Activated CD8-positive, alpha-beta T cell treated with anti-CD3 and anti-CD28 coated beads, Interleukin-2, amount 10 ng/mL, durations not matched to agents 7 days and 5 days (primary cell): Measurements from ENCODE around the gene AGMAT. TPM values are rescaled to one million over a fixed set of nuclear protein-coding genes. Genes with fewer than 3 reads are reported as not detected.

Experiments used
- ATAC-seq: fragments of 150-1000 bp; cut with Tn5 transposase; one replicate; pipeline ENCODE4 v1.10.0; 2021; ENCODE audit warnings: moderate library complexity
- CTCF ChIA-PET: fragments of 350-600 bp; sonication (Branson Sonifier 250); formaldehyde crosslinking; loops from one replicate; lab custom pipeline; 2021; ENCODE audit warnings: antibody characterized with exemption; lab: Charles Lee
- POLR2A ChIA-PET: fragments of 350-600 bp; sonication (Branson Sonifier 250); formaldehyde crosslinking; loops from one replicate; lab custom pipeline; 2021; ENCODE audit warnings: antibody characterized with exemption; lab: Charles Lee
- DNase-seq: peaks from one replicate; pipeline ENCODE4 v3.0.0-alpha.2; 2020
- H3K27ac Mint-ChIP-seq: one replicate; pipeline ENCODE4 v1.8.0; 2021; ENCODE audit warnings: mild to moderate bottlenecking, mixed read lengths
- H3K27me3 Mint-ChIP-seq: one replicate; pipeline ENCODE4 v1.8.0; 2021; ENCODE audit warnings: low read depth, mixed read lengths
- H3K36me3 Mint-ChIP-seq: one replicate; pipeline ENCODE4 v1.8.0; 2021; ENCODE audit warnings: low read depth, mixed read lengths
- H3K4me1 Mint-ChIP-seq: one replicate; pipeline ENCODE4 v1.8.0; 2021; ENCODE audit warnings: low read depth, mixed read lengths
- H3K4me3 Mint-ChIP-seq: one replicate; pipeline ENCODE4 v1.8.0; 2021; ENCODE audit warnings: mild to moderate bottlenecking, mixed read lengths
- H3K9me3 Mint-ChIP-seq: one replicate; pipeline ENCODE4 v1.8.0; 2022; ENCODE audit warnings: mixed read lengths; ENCODE audit not compliant: insufficient read depth
- total RNA-seq, 2 experiments: library from RNA; stranded (reverse); gene quantifications; one replicate each; pipeline ENCODE4 v1.2.3, GENCODE V29; 2021

The AGMAT gene
- total RNA-seq, 2 experiments from 2014 or later: 10.3 to 10.4 TPM

GRCh38 chr1:15621975-15622374 is 37.1 kb upstream of the AGMAT start:
- no peak overlapping the region for H3K4me3 Mint-ChIP-seq
- DNase-seq (no peak), ATAC-seq (no peak)
- ChIA-PET CTCF (interaction anchor here (0.8 to 1.9 kb wide), 4 partner anchors 15 to 75 kb away, joined by 3 to 8 read pairs (median 3); no protein-coding TSS in a partner anchor), POLR2A (no interaction called here)
- no peaks in the 10 kb centered on the region for H3K27me3 Mint-ChIP-seq
- H3K9me3 Mint-ChIP-seq: no peaks in the 10 kb centered on the region
- H3K36me3 Mint-ChIP-seq: peaks cover 22% of the 10 kb centered on the region
- no peak overlapping the region for H3K27ac Mint-ChIP-seq
- H3K4me1 Mint-ChIP-seq: peaks cover 51% of the 10 kb centered on the region

DNA sequence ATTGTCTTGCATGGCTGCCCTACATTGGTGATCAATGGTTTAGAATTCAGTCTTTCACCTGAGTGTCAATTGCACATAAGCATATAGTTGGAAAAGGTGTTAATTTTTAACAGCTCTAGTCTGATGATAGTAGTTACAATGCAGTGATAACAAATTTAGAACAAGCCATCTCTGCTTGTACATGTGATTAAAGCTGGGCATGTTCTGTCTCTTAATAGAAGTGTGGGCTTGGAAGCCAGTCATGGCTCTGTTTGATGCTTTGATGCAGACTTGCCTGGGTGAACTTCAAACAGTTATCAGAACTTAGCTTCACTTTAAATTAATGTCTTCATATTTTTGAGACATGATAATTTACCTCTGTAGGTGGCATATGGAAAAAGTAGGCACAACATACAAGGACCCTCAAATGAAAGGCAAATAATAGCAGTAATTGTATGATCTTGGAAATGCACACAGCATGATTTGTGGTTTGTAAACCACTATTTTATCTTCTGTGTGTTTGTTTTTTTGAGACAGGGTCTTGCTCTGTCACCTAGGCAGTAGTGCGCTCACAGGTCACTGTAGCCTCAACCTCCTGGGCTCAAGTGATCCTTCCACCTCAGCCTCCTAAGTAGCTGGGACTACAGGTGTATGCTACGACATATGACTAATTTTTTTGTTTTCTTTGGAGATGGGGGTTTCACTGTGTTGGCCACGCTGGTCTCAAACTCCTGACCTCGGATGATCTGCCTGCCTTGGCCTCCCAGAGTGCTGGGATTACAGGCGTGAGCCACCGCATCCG is 36.2 kb upstream of the AGMAT start:
- ATAC-seq: no peak
- Mint-ChIP-seq H3K4me3 (no peak overlapping the region), H3K27me3 (no peaks in the 10 kb centered on the region), H3K27ac (no peak overlapping the region), H3K4me1 (peaks cover 52% of the 10 kb centered on the region), H3K36me3 (peaks cover 17% of the 10 kb centered on the region), H3K9me3 (no peaks in the 10 kb centered on the region)
- no peak for DNase-seq
- ChIA-PET CTCF (interaction anchor here (0.9 kb wide), 1 partner anchor 37 kb away, joined by 3 read pairs; no protein-coding TSS in a partner anchor), POLR2A (no interaction called here)

DNA sequence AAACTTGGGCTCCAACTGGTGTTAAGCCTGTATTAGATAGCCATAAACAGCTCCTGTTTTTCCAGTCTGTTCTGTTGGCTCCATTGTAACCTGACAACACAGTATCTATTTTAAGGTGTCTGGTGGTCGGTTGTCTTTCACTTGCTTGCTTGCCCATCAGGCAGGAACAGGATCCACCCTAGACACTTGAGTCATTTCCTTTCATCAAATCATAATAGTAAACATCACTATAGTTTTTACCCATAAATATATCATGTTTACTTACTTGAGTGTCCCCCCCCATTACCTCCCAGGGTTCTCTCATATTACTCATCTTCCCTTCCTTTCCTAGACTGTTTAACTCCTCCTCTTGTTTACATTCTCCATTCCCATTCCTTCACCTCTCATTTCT is 35.3 kb upstream of the AGMAT start:
- Mint-ChIP-seq H3K9me3 (no peaks in the 10 kb centered on the region), H3K27ac (no peak overlapping the region), H3K4me1 (peaks cover 45% of the 10 kb centered on the region), H3K36me3 (peaks cover 17% of the 10 kb centered on the region), H3K4me3 (peak overlapping the region; percentile 31), H3K27me3 (no peaks in the 10 kb centered on the region)
- CTCF ChIA-PET: no interaction called here
- ATAC-seq (no peak), DNase-seq (no peak)
- POLR2A ChIA-PET: no interaction called here

DNA sequence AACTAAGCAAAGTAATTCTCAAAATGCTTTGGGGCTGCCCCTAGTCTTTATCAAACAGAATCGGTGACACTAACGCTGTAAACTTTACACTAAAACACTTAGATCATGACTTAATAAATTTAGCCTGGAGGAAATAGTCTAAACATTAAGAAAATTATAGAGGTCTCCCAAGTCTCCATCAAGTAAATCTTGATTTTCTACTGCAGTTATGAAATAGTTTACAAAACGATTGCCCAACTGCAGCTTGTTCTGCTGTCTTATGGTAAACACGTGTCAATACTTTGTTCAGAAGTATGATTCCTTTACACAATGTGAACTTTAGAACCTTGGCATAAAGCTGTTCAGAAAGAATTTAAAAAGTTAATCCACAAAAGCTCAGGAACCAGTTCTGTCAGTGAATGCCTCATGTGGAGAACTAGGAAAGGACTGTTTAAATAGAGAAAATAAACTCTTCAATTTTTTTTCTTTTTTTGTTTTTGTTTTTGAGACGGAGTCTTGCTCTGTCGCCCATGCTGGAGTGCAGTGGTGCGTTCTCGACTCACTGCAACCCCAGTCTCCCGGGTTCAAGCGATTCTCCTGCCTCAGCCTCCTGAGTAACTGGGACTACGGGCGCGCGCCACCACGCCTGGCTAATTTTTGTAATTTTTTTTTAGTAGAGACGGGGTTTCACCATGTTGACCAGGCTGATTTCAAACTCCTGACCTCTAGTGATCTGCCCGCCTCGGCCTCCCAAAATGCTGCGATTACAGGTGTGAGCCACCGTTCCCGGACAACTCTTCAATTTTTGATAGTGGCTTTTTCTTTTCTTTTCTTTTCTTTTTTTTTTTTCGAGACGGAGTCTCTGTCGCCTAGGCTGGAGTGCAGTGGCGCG is 34.0 kb upstream of the AGMAT start:
- Mint-ChIP-seq H3K4me3 (peak overlapping the region; percentile 93), H3K27ac (peak overlapping the region; percentile 85), H3K4me1 (peaks cover 42% of the 10 kb centered on the region), H3K36me3 (peaks cover 14% of the 10 kb centered on the region), H3K9me3 (no peaks in the 10 kb centered on the region), H3K27me3 (no peaks in the 10 kb centered on the region)
- ChIA-PET CTCF (interaction anchor here (0.5 to 3.3 kb wide), 5 partner anchors 15 to 122 kb away, joined by 3 to 15 read pairs (median 6); no protein-coding TSS in a partner anchor), POLR2A (interaction anchor here (0.6 to 1.8 kb wide), 8 partner anchors 11 to 79 kb away, joined by 3 to 16 read pairs (median 5); no protein-coding TSS in a partner anchor)
- ATAC-seq (no peak), DNase-seq (no peak)

- H3K9me3 Mint-ChIP-seq: no peaks in the 10 kb centered on the region
- POLR2A ChIA-PET: interaction anchor here (0.6 to 1.8 kb wide), 11 partner anchors 9 to 348 kb away, joined by 3 to 16 read pairs (median 4); no protein-coding TSS in a partner anchor
- DNase-seq (no peak), ATAC-seq (no peak)
- H3K27ac Mint-ChIP-seq: peak overlapping the region; percentile 85
- no peaks in the 10 kb centered on the region for H3K27me3 Mint-ChIP-seq
- H3K4me3 Mint-ChIP-seq: peak overlapping the region; percentile 93
- H3K4me1 Mint-ChIP-seq: peaks cover 42% of the 10 kb centered on the region
- H3K36me3 Mint-ChIP-seq: peaks cover 14% of the 10 kb centered on the region
- CTCF ChIA-PET: interaction anchor here (0.8 to 3.3 kb wide), 5 partner anchors 14 to 123 kb away, joined by 3 to 15 read pairs (median 6); no protein-coding TSS in a partner anchor
Measured at GRCh38 chr1:15618077-15618654, 33.3 kb upstream of the AGMAT start.

- H3K4me1 Mint-ChIP-seq: peaks cover 37% of the 10 kb centered on the region
- peak; percentile 94 for ATAC-seq
- H3K4me3 Mint-ChIP-seq: peak within 1 kb of the TSS; percentile 93
- peak; percentile 94 for DNase-seq
- CTCF ChIA-PET: interaction anchor here (0.8 to 3.3 kb wide), 5 partner anchors 14 to 124 kb away, joined by 3 to 15 read pairs (median 6); no protein-coding TSS in a partner anchor
- POLR2A ChIA-PET: interaction anchor here (0.6 to 1.8 kb wide), 11 partner anchors 10 to 348 kb away, joined by 3 to 16 read pairs (median 4); no protein-coding TSS in a partner anchor
- no peaks in the 10 kb centered on the region for H3K27me3 Mint-ChIP-seq
- peak within 1 kb of the TSS; percentile 85 for H3K27ac Mint-ChIP-seq
- no peaks in the 10 kb centered on the region for H3K9me3 Mint-ChIP-seq
- H3K36me3 Mint-ChIP-seq: peaks cover 12% of the 10 kb centered on the region
Measured at GRCh38 chr1:15617173-15618076, 32.6 kb upstream of the AGMAT start, which contains the start of gene DDI2. Gene DDI2, plus strand, starts transcription at chr1:15617458. Its CDS starts 213 bp downstream, at chr1:15617671.

GRCh38 chr1:15616373-15617172 is 31.7 kb upstream of the AGMAT start:
- ATAC-seq (peak; percentile 8), DNase-seq (no peak)
- Mint-ChIP-seq H3K27me3 (no peaks in the 10 kb centered on the region), H3K36me3 (peaks cover 10% of the 10 kb centered on the region), H3K4me3 (peak overlapping the region; percentile 93), H3K9me3 (no peaks in the 10 kb centered on the region), H3K4me1 (peaks cover 34% of the 10 kb centered on the region), H3K27ac (peak overlapping the region; percentile 85)
- POLR2A ChIA-PET: interaction anchor here (1.1 to 1.2 kb wide), 2 partner anchors 18 to 34 kb away, joined by 3 read pairs; no protein-coding TSS in a partner anchor
- CTCF ChIA-PET: interaction anchor here (0.6 to 3.3 kb wide), 2 partner anchors 13 to 122 kb away, joined by 3 to 15 read pairs; no protein-coding TSS in a partner anchor

- DNase-seq: no peak
- ChIA-PET CTCF (no interaction called here), POLR2A (no interaction called here)
- Mint-ChIP-seq H3K27me3 (no peaks in the 10 kb centered on the region), H3K4me1 (no peaks in the 10 kb centered on the region), H3K27ac (no peak overlapping the region), H3K9me3 (no peaks in the 10 kb centered on the region), H3K4me3 (no peak overlapping the region), H3K36me3 (no peaks in the 10 kb centered on the region)
- no peak for ATAC-seq
Measured at GRCh38 chr1:15610167-15610566, 25.3 kb upstream of the AGMAT start.

DNA sequence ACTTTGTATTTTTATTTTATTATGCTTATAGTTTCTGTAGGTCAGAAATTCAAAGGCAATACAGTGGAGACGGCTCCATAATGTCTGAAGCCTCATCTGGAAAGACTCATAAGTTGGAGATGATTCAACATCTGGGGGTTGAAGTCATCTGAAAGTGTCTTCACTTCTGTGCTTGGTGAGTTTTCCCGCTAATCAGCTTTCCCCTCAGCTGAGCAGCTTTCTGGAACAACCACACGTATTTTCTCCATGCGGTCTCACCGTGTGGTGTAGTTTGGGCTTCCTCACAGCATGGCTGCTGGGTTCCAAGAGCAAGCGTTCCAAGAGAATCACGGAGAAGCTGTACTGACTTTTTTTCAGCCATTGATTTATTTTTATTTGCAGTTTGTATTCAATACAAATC is 24.8 kb upstream of the AGMAT start:
- ChIA-PET POLR2A (no interaction called here), CTCF (no interaction called here)
- Mint-ChIP-seq H3K4me3 (no peak overlapping the region), H3K4me1 (no peaks in the 10 kb centered on the region), H3K9me3 (no peaks in the 10 kb centered on the region), H3K36me3 (no peaks in the 10 kb centered on the region), H3K27ac (no peak overlapping the region), H3K27me3 (no peaks in the 10 kb centered on the region)
- DNase-seq (no peak), ATAC-seq (no peak)
